Osteoblast (primary cell): ENCODE data around the gene RGS8. TPM values are rescaled to one million over a fixed set of nuclear protein-coding genes. Genes with fewer than 3 reads are reported as not detected.
"Not testable (repeated sequence)": the region's sequence is repeated elsewhere in the genome, so short reads cannot be mapped to it uniquely, and the experiment has no call there.

Experiments
- DNase-seq: peaks from one replicate; pipeline ENCODE4 v3.0.0; 2011; ENCODE audit warnings: low spot score, mixed read lengths; ENCODE audit not compliant: insufficient read length; ENCODE audit errors: missing footprints
- H2AFZ ChIP-seq: 2 replicates; pipeline ENCODE4 v1.6.0; 2011; ENCODE audit warnings: mild to moderate bottlenecking, low read length
- H3K27ac ChIP-seq: 2 replicates; pipeline ENCODE4 v1.5.1; 2011; ENCODE audit warnings: mild to moderate bottlenecking, low read depth, low read length, moderate library complexity
- H3K27me3 ChIP-seq: 2 replicates; pipeline ENCODE4 v1.6.0; 2012; ENCODE audit warnings: mild to moderate bottlenecking, control low read depth, inconsistent platforms, low read length, moderate library complexity; ENCODE audit not compliant: insufficient read depth
- H3K36me3 ChIP-seq: 2 replicates; pipeline ENCODE4 v1.5.1; 2011; ENCODE audit warnings: mild to moderate bottlenecking, low read length, control low read depth, moderate library complexity; ENCODE audit not compliant: insufficient read depth
- H3K4me1 ChIP-seq: 2 replicates; pipeline ENCODE4 v1.5.1; 2011; ENCODE audit warnings: mild to moderate bottlenecking, low read length, control low read depth, moderate library complexity; ENCODE audit not compliant: insufficient read depth
- H3K4me2 ChIP-seq: 2 replicates; pipeline ENCODE4 v1.6.0; 2011; ENCODE audit warnings: mild to moderate bottlenecking, low read length; ENCODE audit not compliant: insufficient read depth
- H3K4me3 ChIP-seq: fragments of 200-600 bp; sonication (generic); 3 replicates; pipeline ENCODE4 v1.5.1; 2012; ENCODE audit warnings: mild to moderate bottlenecking, low read length, inconsistent platforms; ENCODE audit not compliant: insufficient read depth
- H3K79me2 ChIP-seq: 2 replicates; pipeline ENCODE4 v1.6.0; 2012; ENCODE audit warnings: mild to moderate bottlenecking, low read length, control low read depth, inconsistent platforms; ENCODE audit not compliant: insufficient read depth
- H3K9me3 ChIP-seq: 2 replicates; pipeline ENCODE4 v1.5.1; 2011; ENCODE audit warnings: low read depth, low read length, control low read depth
- H4K20me1 ChIP-seq: 2 replicates; pipeline ENCODE4 v1.6.0; 2012; ENCODE audit warnings: mild to moderate bottlenecking, low read length, control low read depth; ENCODE audit not compliant: insufficient read depth
- CTCF ChIP-seq: IDR thresholded peaks from 2 replicates; pipeline ENCODE4 v1.5.1; 2011; ENCODE audit warnings: mild to moderate bottlenecking, low read depth, low read length, moderate library complexity; ENCODE audit errors: extremely low read depth
- total RNA-seq: library from RNA; depleted of rRNA; stranded (reverse); fragments of >200 nt; gene quantifications from 2 replicates; pipeline ENCODE4 v1.2.3, GENCODE V29; 2012

RGS8 gene
- total RNA-seq, 1 donor = not detected

DNA sequence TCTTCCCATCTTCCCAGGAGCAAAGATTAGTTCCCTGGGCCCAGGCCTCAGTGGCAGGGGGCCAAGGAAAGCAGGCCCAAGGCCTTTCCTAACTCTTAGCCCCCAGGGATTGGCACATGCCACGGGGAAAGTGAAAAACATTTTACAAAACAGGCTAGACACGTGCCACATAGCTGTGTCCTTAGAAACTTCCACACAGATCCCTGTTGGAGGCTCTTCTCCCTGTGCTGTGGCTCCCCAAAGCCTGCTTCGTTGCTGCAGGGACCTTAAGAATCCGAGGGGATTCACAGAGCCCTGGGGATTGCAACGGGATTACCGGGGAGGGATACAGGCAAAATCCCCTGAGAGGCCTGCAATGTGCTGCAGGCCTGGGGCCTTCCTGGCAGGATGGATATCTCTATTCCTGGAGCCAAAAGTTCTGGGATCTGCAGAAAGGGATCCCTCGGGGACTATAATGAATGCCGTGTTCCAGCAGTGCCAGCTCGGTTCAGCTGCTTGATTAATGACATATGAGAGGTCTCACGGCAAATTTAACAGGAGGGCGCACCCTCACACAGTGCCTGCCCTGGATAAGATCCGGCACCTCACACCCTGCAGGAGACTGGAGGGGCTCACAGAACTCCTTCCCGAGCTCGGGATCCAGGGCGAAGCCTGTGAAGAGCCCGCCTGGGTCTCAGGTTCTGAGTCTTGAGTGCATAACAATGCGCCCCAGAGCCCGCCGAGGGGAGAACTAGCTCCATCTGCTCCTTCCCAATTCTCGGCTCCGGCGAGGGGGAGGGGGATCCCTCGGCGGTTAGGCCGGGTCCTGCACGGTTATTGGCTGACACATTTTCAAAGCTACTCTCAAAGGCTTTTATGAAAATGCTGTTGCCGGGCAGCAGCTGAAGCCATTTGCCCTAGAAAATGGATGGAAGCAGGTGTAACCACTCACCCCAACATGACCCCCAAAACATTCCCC is 15.3 kb upstream of the RGS8 start:
- Histone ChIP-seq H3K27ac (no peak overlapping the region), H3K4me3 (no peak overlapping the region), H3K4me2 (no peak overlapping the region), H3K36me3 (no peaks in the 10 kb centered on the region), H3K4me1 (no peaks in the 10 kb centered on the region), H4K20me1 (no peaks in the 10 kb centered on the region), H3K27me3 (no peaks in the 10 kb centered on the region), H3K79me2 (no peaks in the 10 kb centered on the region), H2AFZ (no peak overlapping the region), H3K9me3 (no peaks in the 10 kb centered on the region)
- no peak for DNase-seq
- no peak for TF ChIP-seq CTCF

GRCh38 chr1:182698971-182699370 is 14.6 kb upstream of the RGS8 start:
- no peak overlapping the region for H3K4me2 ChIP-seq
- TF ChIP-seq CTCF = no peak
- no peak overlapping the region for H3K4me3 ChIP-seq
- no peaks in the 10 kb centered on the region for H3K27me3 ChIP-seq
- no peaks in the 10 kb centered on the region for H3K4me1 ChIP-seq
- H3K9me3 ChIP-seq = no peaks in the 10 kb centered on the region
- no peaks in the 10 kb centered on the region for H4K20me1 ChIP-seq
- DNase-seq = no peak
- no peaks in the 10 kb centered on the region for H3K36me3 ChIP-seq
- H2AFZ ChIP-seq = no peak overlapping the region
- H3K27ac ChIP-seq = no peak overlapping the region
- H3K79me2 ChIP-seq = no peaks in the 10 kb centered on the region

- H3K4me3 ChIP-seq, H3K79me2 ChIP-seq, H3K9me3 ChIP-seq, DNase-seq, H3K4me1 ChIP-seq, H2AFZ ChIP-seq, H4K20me1 ChIP-seq, H3K27me3 ChIP-seq, H3K36me3 ChIP-seq, H3K27ac ChIP-seq, H3K4me2 ChIP-seq: not testable (repeated sequence)
These were observed 8.8 kb upstream of the RGS8 start for GRCh38 chr1:182693139-182693538.

GRCh38 chr1:182690886-182691443 is 6.6 kb upstream of the RGS8 start:
- no peaks in the 10 kb centered on the region for H3K36me3 ChIP-seq
- H3K79me2 ChIP-seq = no peaks in the 10 kb centered on the region
- no peaks in the 10 kb centered on the region for H3K4me1 ChIP-seq
- no peak for TF ChIP-seq CTCF
- H2AFZ ChIP-seq = no peak overlapping the region
- H3K9me3 ChIP-seq = peaks cover 4% of the 10 kb centered on the region
- no peak overlapping the region for H3K4me3 ChIP-seq
- no peaks in the 10 kb centered on the region for H3K27me3 ChIP-seq
- H3K4me2 ChIP-seq = no peak overlapping the region
- H3K27ac ChIP-seq = no peak overlapping the region
- DNase-seq = no peak
- no peaks in the 10 kb centered on the region for H4K20me1 ChIP-seq
